NCI-H1436 (cell line): ENCODE results near the gene AGT.
"Not testable (repeated sequence)": the region's sequence is repeated elsewhere in the genome, so short reads cannot be mapped to it uniquely, and the experiment has no call there.

Experiments
- DNase-seq: peaks from one replicate; lab custom pipeline; 2025; lab: John Stamatoyannopoulos, UW

The AGT gene

GRCh38 chr1:230743899-230744298 is 30.0 kb upstream of the AGT start:
- DNase-seq = no peak

- no peak for DNase-seq
These were observed 25.8 kb upstream of the AGT start for GRCh38 chr1:230739564-230740290.

- no peak for DNase-seq
These were observed 23.8 kb upstream of the AGT start for GRCh38 chr1:230737622-230738262.

- peak; percentile 59 for DNase-seq
These were observed 21.5 kb upstream of the AGT start for GRCh38 chr1:230735447-230735846.

- no peak for DNase-seq
These were observed 17.1 kb upstream of the AGT start for GRCh38 chr1:230730977-230731376.

GRCh38 chr1:230728710-230729392 is 14.9 kb upstream of the AGT start:
- DNase-seq = no peak

GRCh38 chr1:230725256-230726012 is 11.5 kb upstream of the AGT start:
- DNase-seq = no peak

GRCh38 chr1:230721849-230722522 is 8.1 kb upstream of the AGT start:
- DNase-seq = not testable (repeated sequence)

- DNase-seq = no peak
These were observed 3.3 kb upstream of the AGT start for GRCh38 chr1:230717251-230717650.

- DNase-seq = not testable (repeated sequence)
These were observed 2.5 kb upstream of the AGT start for GRCh38 chr1:230716453-230716852.

GRCh38 chr1:230715510-230715909 is 1.6 kb upstream of the AGT start:
- DNase-seq = no peak

GRCh38 chr1:230713547-230713914 is 391 bp downstream of the AGT start:
- DNase-seq = no peak

GRCh38 chr1:230713138-230713537 is 784 bp downstream of the AGT start:
- no peak for DNase-seq

- no peak for DNase-seq
These were observed 1.4 kb downstream of the AGT start for GRCh38 chr1:230712470-230712942.

- no peak for DNase-seq
These were observed 2.7 kb downstream of the AGT start for GRCh38 chr1:230711245-230711644.

GRCh38 chr1:230710543-230710904 is 3.4 kb downstream of the AGT start:
- no peak for DNase-seq

- no peak for DNase-seq
These were observed 4.0 kb downstream of the AGT start for GRCh38 chr1:230709619-230710542.

GRCh38 chr1:230708631-230709580 is 5.0 kb downstream of the AGT start:
- no peak for DNase-seq
